Cardiac fibroblast (primary cell): ENCODE results near the gene LIMS1.

Source experiments
- DNase-seq, 2 donors: peaks; one replicate each; pipeline versions ENCODE4 v3.0.0 to v3.0.0-alpha.2; 2010; ENCODE audit warnings: low read depth in 2 of 2
- H3K4me3 ChIP-seq, 2 donors: replicated peaks in 1 of 2; 1 replicate in 1 of 2; 2 replicates in 1 of 2; pipeline ENCODE4 v1.5.1; 2011; ENCODE audit warnings: low read depth in 2 of 2, low read length in 2 of 2, mild to moderate bottlenecking in 2 of 2, moderate library complexity in 1 of 2
- TF ChIP-seq, protein P1 (sequence below): IDR thresholded peaks from one replicate; pipeline ENCODE4 v1.5.1; 2011; ENCODE audit warnings: low read depth, mild to moderate bottlenecking, low read length, inconsistent platforms

LIMS1 gene

DNA sequence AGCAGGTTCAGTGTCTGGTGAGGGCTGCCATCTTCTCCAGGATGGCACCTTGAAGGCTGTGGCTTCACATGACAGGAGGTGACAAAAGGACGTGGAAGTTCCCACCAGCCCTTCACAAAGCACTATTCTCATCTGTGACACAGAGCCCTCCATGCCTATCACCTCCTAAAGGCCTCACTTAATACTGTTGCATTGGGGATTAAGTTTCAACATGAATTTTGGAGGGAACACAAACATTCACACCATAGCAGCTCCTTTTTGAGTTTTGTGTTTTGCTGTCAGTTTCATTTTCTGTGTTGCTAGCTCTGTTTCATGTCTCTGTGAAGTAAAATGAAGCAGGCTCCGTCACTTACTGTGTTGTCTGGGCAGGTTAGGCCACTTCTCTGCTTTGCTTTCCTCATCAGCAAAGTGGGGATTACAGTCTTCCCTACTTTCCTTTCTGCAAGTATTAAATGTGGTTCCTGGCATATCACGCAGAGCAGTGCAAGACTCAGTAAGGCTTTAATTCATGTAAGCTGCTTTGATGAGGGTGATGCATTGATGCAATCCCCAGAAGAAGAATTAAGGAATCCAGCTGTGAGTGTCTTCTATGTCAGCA lies 31.6 kb downstream of the LIMS1 start:
- TF ChIP-seq, protein P1, sequence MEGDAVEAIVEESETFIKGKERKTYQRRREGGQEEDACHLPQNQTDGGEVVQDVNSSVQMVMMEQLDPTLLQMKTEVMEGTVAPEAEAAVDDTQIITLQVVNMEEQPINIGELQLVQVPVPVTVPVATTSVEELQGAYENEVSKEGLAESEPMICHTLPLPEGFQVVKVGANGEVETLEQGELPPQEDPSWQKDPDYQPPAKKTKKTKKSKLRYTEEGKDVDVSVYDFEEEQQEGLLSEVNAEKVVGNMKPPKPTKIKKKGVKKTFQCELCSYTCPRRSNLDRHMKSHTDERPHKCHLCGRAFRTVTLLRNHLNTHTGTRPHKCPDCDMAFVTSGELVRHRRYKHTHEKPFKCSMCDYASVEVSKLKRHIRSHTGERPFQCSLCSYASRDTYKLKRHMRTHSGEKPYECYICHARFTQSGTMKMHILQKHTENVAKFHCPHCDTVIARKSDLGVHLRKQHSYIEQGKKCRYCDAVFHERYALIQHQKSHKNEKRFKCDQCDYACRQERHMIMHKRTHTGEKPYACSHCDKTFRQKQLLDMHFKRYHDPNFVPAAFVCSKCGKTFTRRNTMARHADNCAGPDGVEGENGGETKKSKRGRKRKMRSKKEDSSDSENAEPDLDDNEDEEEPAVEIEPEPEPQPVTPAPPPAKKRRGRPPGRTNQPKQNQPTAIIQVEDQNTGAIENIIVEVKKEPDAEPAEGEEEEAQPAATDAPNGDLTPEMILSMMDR = no peak
- no peak overlapping the region for H3K4me3 ChIP-seq
- no peak for DNase-seq

DNA sequence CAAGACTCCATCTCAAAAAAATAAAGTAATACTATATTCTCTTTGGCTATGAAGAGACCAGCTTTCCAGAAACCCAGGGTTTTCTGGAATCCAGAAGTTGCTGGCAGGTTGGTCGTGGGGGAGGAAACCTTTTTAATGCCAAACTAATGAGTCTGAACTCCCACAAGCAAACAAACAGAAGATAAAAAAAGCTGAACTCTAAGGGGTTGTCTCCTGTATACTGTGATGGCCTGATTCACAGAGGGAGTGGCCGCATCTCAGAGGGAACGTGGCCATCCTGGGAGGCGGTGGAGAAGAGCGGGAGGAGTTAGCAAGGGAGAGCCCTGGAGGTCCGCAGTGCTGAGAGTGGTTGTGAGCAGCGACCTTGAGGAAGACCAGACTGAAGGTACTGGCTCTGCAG lies 36.1 kb downstream of the LIMS1 start:
- DNase-seq = peak; percentile 71 to 85
- TF ChIP-seq, protein P1 = no peak
- peak overlapping the region in 1 of 2 donors; percentile 24 for H3K4me3 ChIP-seq

DNA sequence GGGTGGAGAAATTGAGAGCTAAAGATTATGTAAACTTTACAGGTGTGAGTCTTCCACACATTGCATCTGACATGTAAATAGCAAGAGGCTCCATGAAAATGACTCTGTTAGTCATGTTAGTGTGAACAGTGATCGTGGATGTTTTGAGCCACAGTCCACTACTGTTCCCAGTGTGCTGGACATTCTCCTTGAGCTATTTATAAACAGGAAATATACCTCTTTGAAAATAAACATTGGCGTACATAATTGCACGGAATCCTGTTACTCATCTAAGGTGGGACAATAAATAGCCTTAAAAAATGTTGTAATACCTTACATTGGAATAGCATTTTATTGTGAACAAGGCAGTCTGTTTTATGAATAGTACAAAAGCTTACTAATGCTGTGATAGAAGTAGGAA lies 37.0 kb downstream of the LIMS1 start:
- peak in 1 of 2 donors; percentile 71 for DNase-seq
- TF ChIP-seq, protein P1 = no peak
- H3K4me3 ChIP-seq = no peak overlapping the region

DNA sequence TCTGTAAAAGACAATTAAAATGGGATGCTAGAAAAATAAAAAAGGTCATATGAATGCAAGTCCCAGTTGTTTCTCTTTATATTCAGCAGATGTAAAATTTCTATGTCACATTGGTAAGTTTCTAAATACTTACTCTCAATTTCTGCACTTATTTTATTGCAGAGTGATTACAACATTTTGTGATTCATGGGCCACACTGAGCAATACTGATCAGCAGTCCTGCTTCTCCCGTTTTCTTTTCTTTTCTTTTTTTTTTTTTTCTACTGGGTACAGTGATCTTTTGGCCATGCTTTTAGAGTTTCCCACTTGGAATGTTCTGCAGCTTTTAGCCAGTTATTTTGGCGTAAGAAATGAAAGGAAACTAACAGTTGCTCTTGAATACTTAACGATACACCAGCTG lies 38.8 kb downstream of the LIMS1 start:
- TF ChIP-seq, protein P1 = no peak
- DNase-seq = peak; percentile 76 to 86
- no peak overlapping the region for H3K4me3 ChIP-seq

DNA sequence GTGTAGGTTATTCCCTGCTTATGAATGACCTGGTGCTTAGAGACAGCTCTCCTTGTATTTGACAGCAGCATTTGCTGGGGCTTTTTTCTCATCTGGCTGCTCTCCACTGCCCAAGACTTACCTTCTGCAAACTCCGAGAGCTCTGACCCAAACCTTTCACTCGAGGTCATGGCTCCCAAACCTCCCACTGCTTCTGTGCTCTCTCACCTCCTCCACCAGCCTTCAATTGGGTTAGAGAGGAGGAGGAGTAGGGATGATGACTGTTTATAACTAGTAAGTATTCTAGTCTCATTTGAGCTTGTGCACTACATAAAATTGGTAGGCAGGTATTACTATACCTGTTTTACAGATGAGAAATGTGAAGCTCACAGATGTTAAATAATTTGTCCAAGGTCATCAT lies 40.1 kb downstream of the LIMS1 start:
- TF ChIP-seq, protein P1 = no peak
- DNase-seq = no peak
- H3K4me3 ChIP-seq = no peak overlapping the region

DNA sequence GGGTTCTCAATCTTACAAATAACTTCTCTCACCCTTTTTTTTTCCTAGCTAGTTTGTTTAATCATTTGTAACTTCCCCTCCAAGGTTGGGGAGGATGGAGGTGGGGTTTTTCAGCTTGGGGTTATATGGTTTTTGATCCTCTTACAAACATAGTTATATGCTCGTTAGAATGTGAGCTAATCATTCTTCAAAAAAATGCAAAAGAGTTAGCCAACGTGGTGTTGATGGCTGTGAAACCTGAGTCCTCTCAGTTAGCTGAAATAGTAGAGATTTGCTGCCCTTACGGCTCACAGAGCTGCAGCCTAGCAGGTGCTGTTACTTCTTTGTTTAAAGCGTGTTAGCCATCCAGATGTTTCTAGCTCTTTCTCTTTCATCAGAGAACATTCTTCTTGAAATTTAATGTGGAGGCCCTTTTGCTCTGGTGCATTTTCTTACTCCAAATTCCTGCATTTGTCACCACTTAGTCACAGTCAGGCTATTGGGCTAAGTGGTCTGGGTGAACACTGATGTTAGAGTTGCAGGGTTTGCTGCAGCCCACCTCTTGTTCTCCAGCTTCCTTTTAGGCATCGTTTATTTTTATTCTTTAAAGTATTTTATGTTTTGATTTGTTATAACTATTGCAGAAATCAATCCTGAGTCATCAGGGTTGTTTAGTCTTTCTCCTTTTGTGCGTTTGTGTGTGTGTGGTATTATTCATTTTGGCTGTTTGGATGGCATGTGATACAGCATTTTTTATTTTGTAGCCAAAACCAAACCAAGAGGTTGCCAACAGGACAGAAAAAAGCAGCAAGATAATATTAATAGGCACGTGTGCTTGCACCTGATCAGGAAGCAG lies 41.1 kb downstream of the LIMS1 start:
- no peak overlapping the region for H3K4me3 ChIP-seq
- TF ChIP-seq, protein P1 = no peak
- peak; percentile 42 to 89 for DNase-seq
